Neural cell (in vitro differentiated cells): Measurements from ENCODE around the gene KRT83.

Experiments used
- EZH2 ChIP-seq: fragments of 200-600, 300-800 bp; shearing (Covaris generic), sonication (generic); IDR thresholded peaks from 2 replicates; pipeline ENCODE4 v1.6.1; 2014; ENCODE audit warnings: antibody characterized with exemption, low read length, borderline replicate concordance, mild to moderate bottlenecking; ENCODE audit not compliant: insufficient read depth, poor library complexity, severe bottlenecking
- POLR2AphosphoS5 ChIP-seq: IDR thresholded peaks from 2 replicates; pipeline ENCODE4 v1.6.1; 2012
- SMC3 ChIP-seq: fragments of 450-650 bp; conservative IDR thresholded peaks from 2 replicates; pipeline ENCODE4 v1.6.1; 2014; ENCODE audit warnings: antibody characterized with exemption, mild to moderate bottlenecking, moderate library complexity; ENCODE audit not compliant: poor library complexity
- TAF1 ChIP-seq: IDR thresholded peaks from 2 replicates; pipeline ENCODE4 v1.6.1; 2012; ENCODE audit warnings: low read depth
- TF ChIP-seq, protein P1 (sequence below): fragments of 450-650 bp; IDR thresholded peaks from 2 replicates; pipeline ENCODE4 v1.5.1; 2014; ENCODE audit warnings: antibody characterized with exemption, mild to moderate bottlenecking, moderate library complexity; ENCODE audit not compliant: poor library complexity, severe bottlenecking
- TF ChIP-seq, protein P2 (sequence below): IDR thresholded peaks from 2 replicates; pipeline ENCODE4 v1.6.1; 2012; ENCODE audit warnings: borderline replicate concordance

DNA sequence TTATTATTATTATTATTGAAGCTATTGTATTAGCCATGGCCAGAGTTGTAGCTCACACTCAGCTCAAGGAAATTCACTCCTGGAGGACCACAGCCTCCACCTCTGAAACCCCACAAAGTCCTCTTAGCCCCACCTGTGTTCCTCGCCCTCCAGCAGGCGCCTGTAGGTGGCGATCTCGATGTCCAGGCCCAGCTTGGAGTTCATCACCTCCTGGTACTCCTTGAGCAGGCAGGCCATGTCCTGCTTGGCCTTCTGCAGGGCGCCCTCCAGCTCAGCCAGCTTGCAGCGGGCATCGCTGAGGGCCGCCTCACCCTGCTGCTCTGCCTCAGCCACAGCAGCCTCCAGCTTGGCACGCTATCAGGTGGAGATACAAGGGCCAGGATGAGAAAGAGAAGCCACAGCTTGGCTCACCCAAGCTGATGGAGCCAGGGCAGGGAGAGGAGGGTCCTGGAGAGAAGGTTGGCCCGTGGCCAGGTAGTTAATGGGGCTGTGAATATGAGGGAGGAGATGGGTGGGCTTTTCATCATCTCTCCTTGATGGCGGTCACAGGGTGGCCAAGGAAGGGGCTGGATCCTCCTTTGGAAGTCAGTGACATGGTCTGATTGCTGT lies 41.0 kb upstream of the KRT83 start:
- TF ChIP-seq POLR2AphosphoS5 (no peak), TAF1 (no peak), EZH2 (no peak), SMC3 (no peak)
- TF ChIP-seq, protein P1, sequence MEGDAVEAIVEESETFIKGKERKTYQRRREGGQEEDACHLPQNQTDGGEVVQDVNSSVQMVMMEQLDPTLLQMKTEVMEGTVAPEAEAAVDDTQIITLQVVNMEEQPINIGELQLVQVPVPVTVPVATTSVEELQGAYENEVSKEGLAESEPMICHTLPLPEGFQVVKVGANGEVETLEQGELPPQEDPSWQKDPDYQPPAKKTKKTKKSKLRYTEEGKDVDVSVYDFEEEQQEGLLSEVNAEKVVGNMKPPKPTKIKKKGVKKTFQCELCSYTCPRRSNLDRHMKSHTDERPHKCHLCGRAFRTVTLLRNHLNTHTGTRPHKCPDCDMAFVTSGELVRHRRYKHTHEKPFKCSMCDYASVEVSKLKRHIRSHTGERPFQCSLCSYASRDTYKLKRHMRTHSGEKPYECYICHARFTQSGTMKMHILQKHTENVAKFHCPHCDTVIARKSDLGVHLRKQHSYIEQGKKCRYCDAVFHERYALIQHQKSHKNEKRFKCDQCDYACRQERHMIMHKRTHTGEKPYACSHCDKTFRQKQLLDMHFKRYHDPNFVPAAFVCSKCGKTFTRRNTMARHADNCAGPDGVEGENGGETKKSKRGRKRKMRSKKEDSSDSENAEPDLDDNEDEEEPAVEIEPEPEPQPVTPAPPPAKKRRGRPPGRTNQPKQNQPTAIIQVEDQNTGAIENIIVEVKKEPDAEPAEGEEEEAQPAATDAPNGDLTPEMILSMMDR = no peak
- TF ChIP-seq, protein P2, sequence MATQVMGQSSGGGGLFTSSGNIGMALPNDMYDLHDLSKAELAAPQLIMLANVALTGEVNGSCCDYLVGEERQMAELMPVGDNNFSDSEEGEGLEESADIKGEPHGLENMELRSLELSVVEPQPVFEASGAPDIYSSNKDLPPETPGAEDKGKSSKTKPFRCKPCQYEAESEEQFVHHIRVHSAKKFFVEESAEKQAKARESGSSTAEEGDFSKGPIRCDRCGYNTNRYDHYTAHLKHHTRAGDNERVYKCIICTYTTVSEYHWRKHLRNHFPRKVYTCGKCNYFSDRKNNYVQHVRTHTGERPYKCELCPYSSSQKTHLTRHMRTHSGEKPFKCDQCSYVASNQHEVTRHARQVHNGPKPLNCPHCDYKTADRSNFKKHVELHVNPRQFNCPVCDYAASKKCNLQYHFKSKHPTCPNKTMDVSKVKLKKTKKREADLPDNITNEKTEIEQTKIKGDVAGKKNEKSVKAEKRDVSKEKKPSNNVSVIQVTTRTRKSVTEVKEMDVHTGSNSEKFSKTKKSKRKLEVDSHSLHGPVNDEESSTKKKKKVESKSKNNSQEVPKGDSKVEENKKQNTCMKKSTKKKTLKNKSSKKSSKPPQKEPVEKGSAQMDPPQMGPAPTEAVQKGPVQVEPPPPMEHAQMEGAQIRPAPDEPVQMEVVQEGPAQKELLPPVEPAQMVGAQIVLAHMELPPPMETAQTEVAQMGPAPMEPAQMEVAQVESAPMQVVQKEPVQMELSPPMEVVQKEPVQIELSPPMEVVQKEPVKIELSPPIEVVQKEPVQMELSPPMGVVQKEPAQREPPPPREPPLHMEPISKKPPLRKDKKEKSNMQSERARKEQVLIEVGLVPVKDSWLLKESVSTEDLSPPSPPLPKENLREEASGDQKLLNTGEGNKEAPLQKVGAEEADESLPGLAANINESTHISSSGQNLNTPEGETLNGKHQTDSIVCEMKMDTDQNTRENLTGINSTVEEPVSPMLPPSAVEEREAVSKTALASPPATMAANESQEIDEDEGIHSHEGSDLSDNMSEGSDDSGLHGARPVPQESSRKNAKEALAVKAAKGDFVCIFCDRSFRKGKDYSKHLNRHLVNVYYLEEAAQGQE = no peak
